ENCODE data around the gene ZNF212. TPM values are rescaled to one million over a fixed set of nuclear protein-coding genes. Genes with fewer than 3 reads are reported as not detected.

The ZNF212 gene
- 5.5 TPM for total RNA-seq
- polyA plus RNA-seq, result 8.5 TPM

DNA sequence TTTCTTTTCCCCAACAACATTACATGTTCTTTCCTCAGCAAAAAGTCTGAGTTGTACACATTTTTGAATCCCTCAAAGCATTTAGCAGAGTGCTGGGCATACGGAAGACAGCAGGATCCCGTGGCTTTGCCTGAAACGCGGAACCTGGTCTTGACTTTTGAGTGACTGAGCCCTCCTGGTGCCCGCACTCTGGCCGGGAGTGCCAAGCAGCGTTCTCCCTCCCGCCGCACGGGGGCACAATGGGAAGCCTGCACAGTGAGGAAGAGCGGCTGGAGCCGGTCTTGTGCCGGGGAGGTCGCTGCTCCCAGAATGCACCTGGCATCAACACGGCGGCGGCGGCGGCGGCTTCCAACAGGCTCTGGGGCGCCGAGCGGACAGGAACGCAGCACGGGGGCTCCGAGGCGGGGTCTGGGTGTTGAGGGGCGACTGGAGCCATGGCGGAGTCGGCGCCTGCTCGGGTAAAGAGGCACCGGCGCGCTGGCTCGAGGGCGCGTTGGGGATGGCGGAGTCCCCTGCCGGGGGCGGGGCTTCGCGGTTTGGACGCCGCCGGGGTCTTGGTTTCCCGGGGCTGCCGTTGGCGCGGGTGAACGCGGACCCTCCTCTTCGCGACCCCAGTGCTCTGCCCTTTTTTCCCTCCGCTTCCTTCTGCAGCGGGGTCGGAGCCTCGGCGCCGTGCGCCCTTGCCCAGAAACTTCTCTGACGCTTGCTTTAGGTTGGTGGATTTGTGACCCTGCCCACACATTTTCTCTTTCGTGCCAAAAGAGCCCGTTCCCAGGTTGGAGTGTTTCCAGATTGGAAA lies at the start of gene ZNF212:
TSS of gene ZNF212 (plus strand) at position 307 of the 799 bp plus-strand sequence. CDS start at position 435, 128 bp downstream.
- Histone ChIP-seq H3K36me3 (ENCODE audit: insufficient read depth) (no peaks in the 10 kb centered on the region), H3K27ac (ENCODE audit: low read depth) (peak within 1 kb of the TSS; percentile 63), H3K4me3 (ENCODE audit: low read depth, low read length) (peak within 1 kb of the TSS; percentile 90), H3K4me1 (ENCODE audit: insufficient read depth) (peaks cover 3% of the 10 kb centered on the region)
- DNase-seq (ENCODE audit: extremely low spot score), result peak; percentile 72
- WGBS, result under 1% methylated on average over 64 of the region's 64 CpGs

DNA sequence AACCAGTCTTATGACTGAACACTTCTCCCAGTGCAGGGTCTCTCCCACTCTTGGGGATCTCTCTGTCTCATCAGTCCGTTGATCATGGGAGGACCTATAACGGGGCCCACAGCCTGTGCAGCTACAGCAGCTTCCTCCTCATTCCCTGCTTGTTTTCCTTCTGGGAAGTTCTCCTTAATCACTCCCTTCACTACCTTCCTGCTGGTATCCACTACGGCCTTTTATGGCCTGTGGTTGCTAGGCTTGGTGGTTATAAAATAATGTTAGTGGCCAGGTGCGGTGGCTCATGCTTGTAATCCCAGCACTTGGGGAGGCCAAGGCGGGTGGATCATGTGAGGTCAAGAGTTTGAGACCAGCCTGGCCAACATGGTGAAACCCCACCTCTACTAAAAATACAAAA lies 47.6 kb upstream of the ZNF212 start:
- Histone ChIP-seq H3K27ac (ENCODE audit: low read depth) (no peak overlapping the region), H3K36me3 (ENCODE audit: insufficient read depth) (no peaks in the 10 kb centered on the region), H3K4me3 (ENCODE audit: low read depth, low read length) (no peak overlapping the region), H3K4me1 (ENCODE audit: insufficient read depth) (no peaks in the 10 kb centered on the region)
- DNase-seq (ENCODE audit: extremely low spot score), result no peak
- WGBS, result 47% methylated on average over 5 of the region's 5 CpGs

- WGBS, result 82% methylated on average over 4 of the region's 4 CpGs
- peaks cover 2% of the 10 kb centered on the region for H3K36me3 ChIP-seq (ENCODE audit: insufficient read depth)
- DNase-seq (ENCODE audit: extremely low spot score), result no peak
- peak overlapping the region; percentile 94 for H3K4me3 ChIP-seq (ENCODE audit: low read depth, low read length)
- no peaks in the 10 kb centered on the region for H3K4me1 ChIP-seq (ENCODE audit: insufficient read depth)
- H3K27ac ChIP-seq (ENCODE audit: low read depth), result peak overlapping the region; percentile 31
Measured at GRCh38 chr7:149194799-149195179, 44.7 kb upstream of the ZNF212 start.

GRCh38 chr7:149195180-149196150 lies 44.0 kb upstream of the ZNF212 start, which contains the start of gene ZNF282:
Gene ZNF282, plus strand, starts transcription at chr7:149195546. Its CDS starts 44 bp downstream, at chr7:149195590.
- peak within 1 kb of the TSS; percentile 94 for H3K4me3 ChIP-seq (ENCODE audit: low read depth, low read length)
- H3K36me3 ChIP-seq (ENCODE audit: insufficient read depth), result peaks cover 6% of the 10 kb centered on the region
- WGBS, result under 1% methylated on average over 97 of the region's 97 CpGs
- H3K4me1 ChIP-seq (ENCODE audit: insufficient read depth), result no peaks in the 10 kb centered on the region
- peak within 1 kb of the TSS; percentile 96 for H3K27ac ChIP-seq (ENCODE audit: low read depth)
- peak; percentile 75 for DNase-seq (ENCODE audit: extremely low spot score)

DNA sequence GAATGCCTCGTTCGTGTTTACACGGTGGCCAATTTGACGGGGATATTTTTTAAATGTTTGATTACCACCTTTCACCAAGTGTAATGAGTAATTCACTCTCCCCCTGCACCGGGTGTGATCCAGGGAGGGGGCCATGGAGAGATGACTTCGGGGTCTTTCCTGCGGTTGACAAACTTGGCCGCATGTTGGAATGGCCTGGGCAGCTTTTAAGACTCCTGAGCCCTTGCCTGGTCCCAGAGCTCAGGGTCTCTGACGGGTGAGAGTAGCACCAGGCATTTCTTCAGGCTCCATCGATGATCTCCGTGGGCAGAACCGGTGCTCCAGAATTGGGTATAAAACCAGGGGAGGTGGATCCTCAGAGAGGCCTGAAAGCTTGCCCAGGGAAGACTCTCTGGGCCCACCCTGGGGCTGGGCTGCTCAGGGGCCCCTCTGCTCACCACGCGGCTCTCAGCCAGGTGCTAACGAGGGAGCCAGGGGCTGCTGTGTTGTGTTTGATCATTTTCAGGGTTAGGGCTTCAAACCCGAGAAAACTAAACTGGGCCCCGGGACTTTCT lies 43.2 kb upstream of the ZNF212 start:
- 3% methylated on average over 17 of the region's 17 CpGs for WGBS
- no peak overlapping the region for H3K27ac ChIP-seq (ENCODE audit: low read depth)
- H3K36me3 ChIP-seq (ENCODE audit: insufficient read depth), result peaks cover 6% of the 10 kb centered on the region
- H3K4me1 ChIP-seq (ENCODE audit: insufficient read depth), result no peaks in the 10 kb centered on the region
- H3K4me3 ChIP-seq (ENCODE audit: low read depth, low read length), result peak overlapping the region; percentile 94
- DNase-seq (ENCODE audit: extremely low spot score), result no peak

DNA sequence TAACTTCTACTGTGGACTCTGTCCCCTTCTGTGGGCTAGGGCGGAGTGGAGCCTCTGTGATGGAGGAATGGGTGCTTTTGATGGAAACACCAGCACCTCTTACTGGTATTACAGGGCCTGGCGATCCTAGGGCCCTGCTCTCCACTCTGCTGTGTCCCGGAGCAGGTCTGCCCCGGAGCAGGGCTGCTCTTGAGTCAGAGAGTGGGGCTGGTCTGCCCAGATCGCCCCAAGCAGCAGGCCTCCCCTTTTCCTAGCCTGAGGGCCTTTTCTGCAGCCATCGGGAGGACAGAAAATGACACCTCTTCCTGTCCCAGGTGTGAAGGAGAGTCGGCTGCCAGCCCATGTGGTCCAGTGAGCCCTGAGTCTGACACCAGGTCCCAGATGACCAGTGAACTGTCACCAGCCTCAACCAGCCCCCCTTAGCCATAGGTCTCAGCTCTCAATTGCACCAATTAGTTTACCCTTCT lies 42.7 kb upstream of the ZNF212 start:
- peaks cover 6% of the 10 kb centered on the region for H3K36me3 ChIP-seq (ENCODE audit: insufficient read depth)
- H3K4me3 ChIP-seq (ENCODE audit: low read depth, low read length), result peak overlapping the region; percentile 94
- no peak overlapping the region for H3K27ac ChIP-seq (ENCODE audit: low read depth)
- no peak for DNase-seq (ENCODE audit: extremely low spot score)
- WGBS, result 20% methylated on average over 7 of the region's 7 CpGs
- no peaks in the 10 kb centered on the region for H3K4me1 ChIP-seq (ENCODE audit: insufficient read depth)

DNA sequence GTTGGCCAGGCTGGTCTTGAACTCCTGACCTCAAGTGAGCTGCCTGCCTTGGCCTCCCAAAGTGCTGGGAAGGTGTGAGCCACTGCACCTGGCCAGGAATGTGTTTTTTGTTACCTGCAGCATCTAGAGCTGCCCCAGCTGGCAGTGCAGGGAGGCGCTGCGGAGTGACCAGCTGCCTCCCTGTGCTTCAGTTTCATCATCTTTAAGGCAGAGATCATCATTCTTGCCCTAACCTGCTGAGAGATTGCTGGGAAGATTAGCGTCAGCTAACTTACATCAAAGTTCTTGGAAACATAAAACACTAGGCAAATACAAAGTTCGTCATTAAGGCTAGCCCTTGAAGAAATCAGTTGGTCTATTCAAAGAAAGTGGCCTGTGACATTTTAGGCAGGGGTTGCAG lies 41.8 kb upstream of the ZNF212 start:
- 78% methylated on average over 4 of the region's 4 CpGs for WGBS

GRCh38 chr7:149198161-149198816 lies 41.2 kb upstream of the ZNF212 start:
- no peak for DNase-seq (ENCODE audit: extremely low spot score)
- no peak overlapping the region for H3K27ac ChIP-seq (ENCODE audit: low read depth)
- H3K4me3 ChIP-seq (ENCODE audit: low read depth, low read length), result no peak overlapping the region
- H3K4me1 ChIP-seq (ENCODE audit: insufficient read depth), result no peaks in the 10 kb centered on the region
- H3K36me3 ChIP-seq (ENCODE audit: insufficient read depth), result peaks cover 6% of the 10 kb centered on the region
- WGBS, result 88% methylated on average over 22 of the region's 22 CpGs

More for the DNA sequence above, 41.8 kb upstream of the ZNF212 start:
- no peak for DNase-seq (ENCODE audit: extremely low spot score)
- H3K27ac ChIP-seq (ENCODE audit: low read depth), result no peak overlapping the region
- peaks cover 6% of the 10 kb centered on the region for H3K36me3 ChIP-seq (ENCODE audit: insufficient read depth)
- no peaks in the 10 kb centered on the region for H3K4me1 ChIP-seq (ENCODE audit: insufficient read depth)
- no peak overlapping the region for H3K4me3 ChIP-seq (ENCODE audit: low read depth, low read length)

DNA sequence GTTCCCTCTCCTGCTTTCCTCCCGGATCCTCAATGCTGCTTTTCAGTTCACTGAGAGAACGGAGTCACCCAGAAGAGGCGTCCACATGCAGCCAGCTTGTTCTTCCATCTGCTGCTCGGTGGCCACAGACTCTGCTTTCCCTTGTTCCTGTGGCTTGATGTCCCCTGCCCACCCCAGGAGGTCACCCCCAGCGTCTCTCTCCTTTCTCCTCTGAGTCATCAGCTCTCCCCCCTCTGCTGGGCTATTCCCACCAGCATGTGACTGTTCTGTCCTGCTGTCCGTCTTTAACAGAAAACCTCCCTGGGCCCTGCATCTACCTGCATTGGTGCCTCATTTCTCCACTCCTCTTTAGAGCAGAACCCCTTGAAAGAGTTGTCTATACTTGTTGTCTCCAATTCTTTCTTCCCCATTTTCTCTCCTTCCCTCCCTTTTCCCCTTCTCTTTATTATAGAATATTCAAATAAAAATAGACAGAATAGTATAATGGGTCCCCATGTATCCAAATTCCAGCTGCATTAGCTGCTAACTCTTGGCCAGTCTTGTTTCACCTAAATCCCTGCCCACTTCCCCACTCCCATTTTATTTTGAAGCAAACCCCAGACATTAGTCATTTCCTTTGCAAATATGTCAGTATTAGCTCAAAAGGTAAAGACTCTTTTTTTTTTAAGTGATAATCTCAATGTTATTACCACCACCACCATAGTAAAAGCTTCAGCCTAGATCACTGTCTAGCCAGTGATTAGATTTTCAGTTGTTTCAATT lies 40.0 kb upstream of the ZNF212 start:
- DNase-seq (ENCODE audit: extremely low spot score), result no peak
- 96% methylated on average over 6 of the region's 6 CpGs for WGBS
- no peak overlapping the region for H3K27ac ChIP-seq (ENCODE audit: low read depth)
- H3K36me3 ChIP-seq (ENCODE audit: insufficient read depth), result peaks cover 6% of the 10 kb centered on the region
- no peaks in the 10 kb centered on the region for H3K4me1 ChIP-seq (ENCODE audit: insufficient read depth)
- no peak overlapping the region for H3K4me3 ChIP-seq (ENCODE audit: low read depth, low read length)

DNA sequence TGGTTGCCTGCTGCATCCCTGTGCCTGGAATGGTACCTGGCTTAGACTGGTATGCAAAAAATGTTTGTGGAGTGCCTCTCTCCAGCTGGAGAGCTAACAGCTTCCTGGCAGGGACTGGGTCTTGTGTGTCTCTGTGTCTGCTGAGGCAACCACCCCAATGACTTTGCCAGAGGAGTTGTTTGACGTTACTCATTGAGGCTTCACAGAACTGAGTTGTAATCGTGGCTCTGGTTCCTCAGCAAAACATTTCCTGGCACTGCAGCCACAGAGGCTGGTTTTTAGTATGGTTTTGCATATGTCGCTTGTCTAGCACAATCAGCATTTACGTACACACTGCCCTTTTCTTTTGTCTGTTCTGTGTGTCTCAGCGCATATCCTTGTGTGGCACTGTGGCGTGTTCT lies 36.6 kb upstream of the ZNF212 start:
- Histone ChIP-seq H3K4me1 (ENCODE audit: insufficient read depth) (no peaks in the 10 kb centered on the region), H3K36me3 (ENCODE audit: insufficient read depth) (peaks cover 6% of the 10 kb centered on the region), H3K27ac (ENCODE audit: low read depth) (no peak overlapping the region), H3K4me3 (ENCODE audit: low read depth, low read length) (no peak overlapping the region)
- no peak for DNase-seq (ENCODE audit: extremely low spot score)
- WGBS, result 81% methylated on average over 6 of the region's 6 CpGs

DNA sequence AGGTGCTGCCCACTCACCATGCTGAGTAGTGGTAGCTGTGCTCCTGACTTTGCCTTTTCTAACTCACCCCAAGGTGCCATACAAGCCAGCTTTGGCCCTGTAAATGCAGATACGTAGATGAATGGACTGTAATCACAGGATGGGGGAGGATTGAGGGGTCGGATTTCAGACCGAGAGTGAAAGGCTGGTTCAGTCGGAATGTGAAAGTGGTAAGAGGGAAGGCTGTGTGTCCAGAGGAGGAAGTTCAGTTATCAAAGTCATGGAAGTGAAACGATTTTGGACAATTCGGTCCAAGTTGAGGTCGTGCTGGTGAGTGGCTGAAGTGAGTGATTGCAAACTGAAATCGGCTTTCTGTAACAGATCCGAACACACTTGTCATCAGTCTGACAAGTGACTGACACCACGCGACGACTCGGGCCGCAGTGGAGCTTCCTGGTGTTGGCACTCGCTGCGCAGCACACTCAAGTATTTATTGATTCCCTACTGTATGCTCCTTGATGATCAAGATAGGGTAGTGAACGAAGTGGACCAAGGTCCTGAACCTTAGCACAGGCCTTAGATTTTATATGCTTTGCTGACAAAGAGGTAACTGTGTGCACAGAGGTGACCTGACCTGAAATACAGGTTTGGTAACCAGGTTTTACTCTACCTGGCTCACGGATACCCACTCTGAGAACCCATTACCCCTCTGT lies 33.6 kb upstream of the ZNF212 start:
- 78% methylated on average over 18 of the region's 18 CpGs for WGBS
- no peaks in the 10 kb centered on the region for H3K36me3 ChIP-seq (ENCODE audit: insufficient read depth)
- no peak overlapping the region for H3K27ac ChIP-seq (ENCODE audit: low read depth)
- no peak overlapping the region for H3K4me3 ChIP-seq (ENCODE audit: low read depth, low read length)
- DNase-seq (ENCODE audit: extremely low spot score), result peak; percentile 25
- H3K4me1 ChIP-seq (ENCODE audit: insufficient read depth), result no peaks in the 10 kb centered on the region

Measured in urinary bladder (tissue), 4 donors.